MM.1S (cell line): ENCODE data around the gene LRMDA.

Source experiments
- EZH2 ChIP-seq: fragments of 300-600 bp; sonication (generic); optimal IDR thresholded peaks from 2 replicates; pipeline ENCODE3; 2017; ENCODE audit warnings: low read depth, mild to moderate bottlenecking, antibody characterized with exemption, low read length, mixed read lengths
- TF ChIP-seq, protein P1 (sequence below): fragments of 300-600 bp; sonication (generic); IDR thresholded peaks from 2 replicates; pipeline ENCODE4 v1.5.1; 2016; ENCODE audit warnings: antibody characterized with exemption, low read length, mixed read lengths

DNA sequence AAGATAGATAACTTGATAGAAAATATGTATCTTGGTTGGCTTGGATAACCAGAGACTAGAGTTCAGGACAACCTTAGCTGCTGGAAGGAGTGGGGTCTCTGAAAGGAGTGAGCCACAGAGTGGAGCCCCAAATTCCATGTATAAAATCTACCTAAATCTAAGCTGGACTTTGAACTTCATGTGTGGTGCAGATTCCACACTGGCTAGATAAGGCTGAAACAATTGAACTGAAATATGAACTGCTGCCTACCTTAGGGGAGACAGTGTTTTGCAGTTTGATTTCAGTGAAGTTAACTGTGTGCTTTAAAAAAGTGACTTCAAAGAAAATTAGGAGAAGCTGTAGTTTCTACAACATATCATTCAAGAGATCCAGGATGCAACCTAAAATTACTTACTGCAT, 123.9 kb downstream of the LRMDA start:
- TF ChIP-seq, protein P1, sequence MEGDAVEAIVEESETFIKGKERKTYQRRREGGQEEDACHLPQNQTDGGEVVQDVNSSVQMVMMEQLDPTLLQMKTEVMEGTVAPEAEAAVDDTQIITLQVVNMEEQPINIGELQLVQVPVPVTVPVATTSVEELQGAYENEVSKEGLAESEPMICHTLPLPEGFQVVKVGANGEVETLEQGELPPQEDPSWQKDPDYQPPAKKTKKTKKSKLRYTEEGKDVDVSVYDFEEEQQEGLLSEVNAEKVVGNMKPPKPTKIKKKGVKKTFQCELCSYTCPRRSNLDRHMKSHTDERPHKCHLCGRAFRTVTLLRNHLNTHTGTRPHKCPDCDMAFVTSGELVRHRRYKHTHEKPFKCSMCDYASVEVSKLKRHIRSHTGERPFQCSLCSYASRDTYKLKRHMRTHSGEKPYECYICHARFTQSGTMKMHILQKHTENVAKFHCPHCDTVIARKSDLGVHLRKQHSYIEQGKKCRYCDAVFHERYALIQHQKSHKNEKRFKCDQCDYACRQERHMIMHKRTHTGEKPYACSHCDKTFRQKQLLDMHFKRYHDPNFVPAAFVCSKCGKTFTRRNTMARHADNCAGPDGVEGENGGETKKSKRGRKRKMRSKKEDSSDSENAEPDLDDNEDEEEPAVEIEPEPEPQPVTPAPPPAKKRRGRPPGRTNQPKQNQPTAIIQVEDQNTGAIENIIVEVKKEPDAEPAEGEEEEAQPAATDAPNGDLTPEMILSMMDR, result no peak
- TF ChIP-seq EZH2, result no peak
